A673 (cell line): Measurements from ENCODE around the gene CACHD1. TPM values are rescaled to one million over a fixed set of nuclear protein-coding genes. Genes with fewer than 3 reads are reported as not detected.

ENCODE experiments used
- BruUV-seq: library from RNA; stranded (reverse); fragments of 400-500 nt; replicated peaks from 2 replicates; lab custom pipeline; 2021; lab: Mats Ljungman, UMichigan
- CTCF ChIA-PET: fragments of 300-600 bp; sonication (Branson Sonifier 250); formaldehyde crosslinking; loops from one replicate; lab custom pipeline; 2022; ENCODE audit warnings: antibody characterized with exemption; lab: Charles Lee
- POLR2A ChIA-PET: fragments of 300-600 bp; sonication (Branson Sonifier 250); formaldehyde crosslinking; loops from one replicate; lab custom pipeline; 2022; ENCODE audit warnings: antibody characterized with exemption; ENCODE audit not compliant: low non-redundant PET; lab: Charles Lee
- DNase-seq: peaks from one replicate; pipeline ENCODE4 v3.0.0-alpha.2; 2015; ENCODE audit warnings: low spot score
- H3K27ac ChIP-seq: fragments of 200-600 bp; sonication (generic); 2 replicates; pipeline ENCODE4 v1.5.1; 2016; ENCODE audit warnings: mixed run types, low read depth, mild to moderate bottlenecking, mixed read lengths, antibody characterized with exemption, low read length; ENCODE audit not compliant: poor library complexity, severe bottlenecking
- H3K27me3 ChIP-seq: fragments of 200-600 bp; sonication (generic); replicated peaks from 2 replicates; pipeline ENCODE4 v1.6.1; 2017; ENCODE audit warnings: mixed run types, low read depth, mild to moderate bottlenecking, mixed read lengths, antibody characterized with exemption, low read length; ENCODE audit not compliant: insufficient read depth, poor library complexity
- H3K36me3 ChIP-seq: fragments of 200-600 bp; sonication (generic); 2 replicates; pipeline ENCODE4 v1.6.1; 2016; ENCODE audit warnings: mixed run types, mild to moderate bottlenecking, mixed read lengths, antibody characterized with exemption, low read length; ENCODE audit not compliant: insufficient read depth, poor library complexity, severe bottlenecking
- H3K4me1 ChIP-seq: fragments of 200-600 bp; sonication (generic); 2 replicates; pipeline ENCODE4 v1.6.1; 2017; ENCODE audit warnings: mixed run types, mild to moderate bottlenecking, mixed read lengths, antibody characterized with exemption, low read length; ENCODE audit not compliant: insufficient read depth, poor library complexity, severe bottlenecking
- H3K4me3 ChIP-seq: fragments of 200-600 bp; sonication (generic); 2 replicates; pipeline ENCODE4 v1.5.1; 2016; ENCODE audit warnings: low read depth, mixed run types, mild to moderate bottlenecking, mixed read lengths, low read length; ENCODE audit not compliant: poor library complexity, severe bottlenecking
- H3K9me3 ChIP-seq: fragments of 200-600 bp; sonication (generic); 2 replicates; pipeline ENCODE4 v1.6.1; 2016; ENCODE audit warnings: mixed run types, low read depth, mild to moderate bottlenecking, mixed read lengths, antibody characterized with exemption, low read length; ENCODE audit not compliant: poor library complexity, severe bottlenecking
- EZH2 ChIP-seq: fragments of 200-600 bp; sonication (generic); IDR thresholded peaks from 2 replicates; pipeline ENCODE4 v1.6.1; 2017; ENCODE audit warnings: borderline replicate concordance, low read depth, mild to moderate bottlenecking, mixed read lengths, antibody characterized with exemption, low read length; ENCODE audit not compliant: poor library complexity, severe bottlenecking
- intact Hi-C: fragments of 100-400 bp; cut with micrococcal nuclease; formaldehyde crosslinking; loops from one replicate; pipeline ENCODE4 v1.10.0; 2022; ENCODE audit not compliant: unreplicated experiment
- total RNA-seq: library from RNA; stranded (reverse); gene quantifications from 2 replicates; pipeline ENCODE4 v1.2.3, GENCODE V29; 2021
- TF ChIP-seq, protein P1 (sequence below): fragments of 300-800, 200-600 bp; sonication (generic); conservative IDR thresholded peaks from 2 replicates; pipeline ENCODE4 v1.5.1; 2017; ENCODE audit warnings: low read depth, mild to moderate bottlenecking, antibody characterized with exemption, low read length, moderate library complexity, mixed read lengths

Gene CACHD1
- total RNA-seq, 1 experiment from 2014 or later = 39.2 TPM

DNA sequence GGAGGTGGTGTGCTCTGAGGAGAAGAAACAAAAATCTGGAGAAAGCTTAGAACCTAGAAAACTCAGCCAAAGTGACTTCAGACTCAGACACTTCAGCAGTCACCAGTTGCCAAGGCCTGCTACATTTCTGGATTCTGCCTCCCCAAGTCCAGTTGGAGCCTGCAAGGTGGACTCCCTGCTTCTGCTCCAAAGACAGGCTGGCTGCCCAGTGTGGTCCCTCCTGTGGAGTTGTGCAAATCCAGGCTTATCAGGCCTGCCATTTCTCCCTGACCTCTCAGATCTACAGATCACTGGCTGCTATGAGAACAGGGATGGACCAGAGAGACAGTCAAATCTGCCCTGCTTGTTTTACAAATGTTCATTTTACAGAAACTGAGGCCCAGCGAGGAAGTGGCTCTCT is 9.9 kb downstream of the CACHD1 start:
- H3K36me3 ChIP-seq = no peaks in the 10 kb centered on the region
- TF ChIP-seq, protein P1, sequence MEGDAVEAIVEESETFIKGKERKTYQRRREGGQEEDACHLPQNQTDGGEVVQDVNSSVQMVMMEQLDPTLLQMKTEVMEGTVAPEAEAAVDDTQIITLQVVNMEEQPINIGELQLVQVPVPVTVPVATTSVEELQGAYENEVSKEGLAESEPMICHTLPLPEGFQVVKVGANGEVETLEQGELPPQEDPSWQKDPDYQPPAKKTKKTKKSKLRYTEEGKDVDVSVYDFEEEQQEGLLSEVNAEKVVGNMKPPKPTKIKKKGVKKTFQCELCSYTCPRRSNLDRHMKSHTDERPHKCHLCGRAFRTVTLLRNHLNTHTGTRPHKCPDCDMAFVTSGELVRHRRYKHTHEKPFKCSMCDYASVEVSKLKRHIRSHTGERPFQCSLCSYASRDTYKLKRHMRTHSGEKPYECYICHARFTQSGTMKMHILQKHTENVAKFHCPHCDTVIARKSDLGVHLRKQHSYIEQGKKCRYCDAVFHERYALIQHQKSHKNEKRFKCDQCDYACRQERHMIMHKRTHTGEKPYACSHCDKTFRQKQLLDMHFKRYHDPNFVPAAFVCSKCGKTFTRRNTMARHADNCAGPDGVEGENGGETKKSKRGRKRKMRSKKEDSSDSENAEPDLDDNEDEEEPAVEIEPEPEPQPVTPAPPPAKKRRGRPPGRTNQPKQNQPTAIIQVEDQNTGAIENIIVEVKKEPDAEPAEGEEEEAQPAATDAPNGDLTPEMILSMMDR = no peak
- TF ChIP-seq EZH2 = no peak
- no peaks in the 10 kb centered on the region for H3K27me3 ChIP-seq
- no peak overlapping the region for H3K27ac ChIP-seq
- ChIA-PET CTCF (no interaction called here), POLR2A (no interaction called here)
- BruUV-seq = no TSS peak
- DNase-seq = no peak
- H3K9me3 ChIP-seq = no peaks in the 10 kb centered on the region
- no peak overlapping the region for H3K4me3 ChIP-seq
- peaks cover 70% of the 10 kb centered on the region for H3K4me1 ChIP-seq
- intact Hi-C loops = loop anchor here (10.0 kb wide), 1 partner anchor 215 kb away; no protein-coding TSS in a partner anchor

DNA sequence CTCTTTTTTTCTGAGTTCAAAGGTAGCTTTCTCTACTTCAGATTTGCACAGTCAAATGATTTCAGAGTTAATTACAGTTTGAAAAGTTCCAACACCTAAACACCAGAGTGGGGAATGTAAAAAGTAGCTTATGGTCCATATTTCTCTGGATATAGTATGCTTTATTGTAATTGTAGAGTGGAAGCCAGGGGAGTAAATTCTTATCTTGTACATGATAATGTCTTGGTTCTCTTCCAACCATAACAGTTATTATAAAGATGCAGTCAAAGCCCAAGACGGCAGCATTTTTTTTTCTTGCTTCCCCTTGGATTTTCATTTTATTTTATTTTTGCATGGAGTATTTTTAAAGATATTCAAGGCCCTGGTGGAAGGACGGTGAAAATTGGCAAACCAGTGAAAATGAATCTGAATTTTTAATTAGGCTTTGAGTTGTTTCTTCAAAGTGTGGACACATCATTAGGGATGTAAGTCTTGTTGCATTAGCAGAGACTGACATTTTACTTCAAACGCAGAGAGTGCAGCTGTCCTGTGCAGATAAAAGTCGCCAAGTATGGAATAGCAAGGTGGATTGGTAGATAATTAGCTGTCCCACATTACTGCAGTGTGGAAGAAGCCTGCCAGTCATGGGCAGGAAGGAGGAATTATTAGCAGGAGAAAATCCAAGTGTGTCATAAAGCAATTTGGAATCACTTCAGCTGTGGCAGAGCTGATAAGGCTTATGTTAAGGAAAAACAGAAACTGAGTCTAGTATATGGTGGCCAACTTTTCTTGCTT is 11.3 kb downstream of the CACHD1 start:
- intact Hi-C loops = loop anchor here (10.0 kb wide), 1 partner anchor 216 kb away; no protein-coding TSS in a partner anchor
- no peak for DNase-seq
- H3K4me1 ChIP-seq = peaks cover 60% of the 10 kb centered on the region
- TF ChIP-seq EZH2 = no peak
- TF ChIP-seq, protein P1 = no peak
- ChIA-PET CTCF (no interaction called here), POLR2A (interaction anchor here (0.7 kb wide), 1 partner anchor 7 kb away, joined by 6 read pairs; no protein-coding TSS in a partner anchor)
- no peaks in the 10 kb centered on the region for H3K9me3 ChIP-seq
- no TSS peak for BruUV-seq
- H3K27me3 ChIP-seq = no peaks in the 10 kb centered on the region
- no peak overlapping the region for H3K4me3 ChIP-seq
- H3K36me3 ChIP-seq = no peaks in the 10 kb centered on the region
- H3K27ac ChIP-seq = no peak overlapping the region

DNA sequence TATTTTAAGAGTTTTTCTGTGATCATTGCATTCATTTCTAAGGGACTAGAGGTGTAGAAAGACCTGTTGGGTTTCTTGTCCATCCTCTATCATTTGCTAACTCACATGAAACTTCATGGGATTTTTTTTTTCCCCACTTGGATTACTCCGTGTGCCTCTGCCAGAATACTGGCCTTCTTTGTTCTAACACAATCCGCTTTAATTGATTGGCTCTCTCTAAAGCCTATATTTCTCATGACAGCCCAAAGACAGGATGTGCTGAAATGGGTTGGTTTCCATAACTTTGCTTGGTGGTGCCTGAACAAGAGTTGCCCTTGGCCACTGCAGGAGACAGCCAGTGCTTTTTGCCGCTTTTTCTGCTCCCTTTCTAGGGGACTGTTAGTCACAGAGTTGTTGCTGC is 12.2 kb downstream of the CACHD1 start:
- no peaks in the 10 kb centered on the region for H3K9me3 ChIP-seq
- H3K4me1 ChIP-seq = peaks cover 53% of the 10 kb centered on the region
- H3K36me3 ChIP-seq = no peaks in the 10 kb centered on the region
- H3K27ac ChIP-seq = no peak overlapping the region
- no peaks in the 10 kb centered on the region for H3K27me3 ChIP-seq
- POLR2A ChIA-PET = no interaction called here
- no TSS peak for BruUV-seq
- CTCF ChIA-PET = no interaction called here
- DNase-seq = no peak
- H3K4me3 ChIP-seq = no peak overlapping the region
- TF ChIP-seq, protein P1 = no peak
- TF ChIP-seq EZH2 = no peak
- intact Hi-C loops = loop anchor here (10.0 kb wide), 1 partner anchor 217 kb away; no protein-coding TSS in a partner anchor
